A549 treated with CpdA at 1 μM for 4 hours (cell line): ENCODE results near the gene ZNF311. TPM values are rescaled to one million over a fixed set of nuclear protein-coding genes. Genes with fewer than 3 reads are reported as not detected.

Experiments
- total RNA-seq: library from RNA; stranded (reverse); fragments of 200-300 nt; extraction: Qiagen RNA extraction; gene quantifications from 5 replicates; pipeline ENCODE4 v1.2.3, GENCODE V29; 2022; ENCODE audit warnings: low read depth

ZNF311 gene
- 0.16 to 0.37 TPM (median 0.22 TPM) in 5 replicates for total RNA-seq

DNA sequence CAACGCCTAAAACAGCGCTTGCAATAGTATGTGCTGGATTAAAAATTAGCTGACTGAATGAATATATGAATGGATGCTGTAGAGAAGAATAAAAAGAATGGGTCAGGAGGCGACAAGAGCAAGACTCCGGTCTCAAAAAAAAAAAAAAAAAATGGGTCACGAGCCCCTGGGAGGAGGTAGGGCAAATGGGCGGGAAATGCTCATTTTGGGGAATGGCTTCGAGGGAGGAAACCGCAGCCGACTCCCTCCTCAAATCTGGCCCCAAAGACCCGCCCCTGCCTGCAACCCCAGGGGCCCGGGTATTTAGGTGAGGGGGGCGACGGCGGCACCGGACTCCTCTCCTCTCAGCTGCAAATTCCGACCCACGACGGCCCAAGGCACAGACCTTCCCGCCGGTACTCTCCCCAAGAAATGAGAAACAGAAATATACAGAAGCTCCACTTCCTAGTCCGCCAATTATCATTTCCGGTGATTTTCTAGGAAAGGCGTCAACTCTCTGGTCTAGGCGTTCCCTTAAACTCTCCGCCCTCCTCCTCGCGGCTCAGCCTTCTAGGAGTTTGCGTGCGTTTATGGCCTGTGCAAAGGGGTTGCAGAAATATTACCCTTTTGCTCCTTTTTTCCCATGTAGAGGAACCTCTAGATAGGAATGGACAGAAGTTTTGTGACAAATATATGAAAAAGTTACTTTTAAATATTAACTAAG is at the start of gene ZNF311:
Gene ZNF311, minus strand, starts transcription at position 133 of the 703 bp plus-strand sequence. CDS start 1,361 bp downstream, outside the sequence.

DNA sequence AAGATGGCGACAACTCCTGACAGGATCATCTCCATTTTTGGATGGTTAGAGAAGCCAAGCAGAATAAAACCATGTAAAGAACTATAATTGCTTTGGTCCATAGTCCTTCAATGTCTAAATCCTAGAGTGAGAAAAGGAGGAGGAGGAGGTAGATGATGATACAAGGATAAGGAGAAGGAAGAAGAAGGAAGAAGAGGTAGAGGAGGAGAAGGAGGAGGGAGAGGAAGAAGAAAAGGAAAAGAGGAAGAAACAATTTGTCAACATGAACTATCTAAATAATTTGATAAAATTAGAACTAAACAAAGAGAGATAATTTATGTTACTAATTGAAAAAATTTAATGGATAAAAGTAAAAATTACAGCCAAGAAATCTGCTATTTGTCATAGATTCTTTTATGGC is 40.0 kb upstream of the ZNF311 start, which contains the start of gene OR2W1:
Gene OR2W1, minus strand, starts transcription at position 101 of the 400 bp plus-strand sequence. Its CDS starts 0 bp downstream, at position 101.

Other genes with a start within 250 kb of the ZNF311 start
- 36.1 to 48.9 TPM (median 46.7 TPM) in 5 replicates for gene TRIM27, start 81.3 kb downstream of the ZNF311 start, total RNA-seq
- gene OR2W1, start 39.9 kb upstream of the ZNF311 start, total RNA-seq = not detected in 5 replicates
- gene OR2B3, start 82.0 kb upstream of the ZNF311 start, total RNA-seq = not detected in 5 replicates
- gene OR2J1, start 94.2 kb upstream of the ZNF311 start, total RNA-seq = not detected in 5 replicates
- gene OR2J3, start 102.7 kb upstream of the ZNF311 start, total RNA-seq = not detected in 5 replicates
- not detected in 5 replicates for gene OR2J2, start 165.6 kb upstream of the ZNF311 start, total RNA-seq